SU-DHL-6 (cell line): ENCODE results near the gene TMEM221.

ENCODE experiments used
- EZH2phosphoT487 ChIP-seq: fragments of 200-600 bp; sonication (generic), shearing (Covaris generic); conservative IDR thresholded peaks from 2 replicates; pipeline ENCODE4 v1.6.1; 2018; ENCODE audit warnings: mild to moderate bottlenecking, antibody characterized with exemption, low read length, moderate library complexity, mixed read lengths
- TF ChIP-seq, protein P1 (sequence below): fragments of 200-600 bp; sonication (generic); IDR thresholded peaks from one replicate; pipeline ENCODE4 v1.5.1; 2017; ENCODE audit warnings: antibody characterized with exemption, mild to moderate bottlenecking, low read length, moderate library complexity; ENCODE audit not compliant: insufficient read depth, poor library complexity, severe bottlenecking

DNA sequence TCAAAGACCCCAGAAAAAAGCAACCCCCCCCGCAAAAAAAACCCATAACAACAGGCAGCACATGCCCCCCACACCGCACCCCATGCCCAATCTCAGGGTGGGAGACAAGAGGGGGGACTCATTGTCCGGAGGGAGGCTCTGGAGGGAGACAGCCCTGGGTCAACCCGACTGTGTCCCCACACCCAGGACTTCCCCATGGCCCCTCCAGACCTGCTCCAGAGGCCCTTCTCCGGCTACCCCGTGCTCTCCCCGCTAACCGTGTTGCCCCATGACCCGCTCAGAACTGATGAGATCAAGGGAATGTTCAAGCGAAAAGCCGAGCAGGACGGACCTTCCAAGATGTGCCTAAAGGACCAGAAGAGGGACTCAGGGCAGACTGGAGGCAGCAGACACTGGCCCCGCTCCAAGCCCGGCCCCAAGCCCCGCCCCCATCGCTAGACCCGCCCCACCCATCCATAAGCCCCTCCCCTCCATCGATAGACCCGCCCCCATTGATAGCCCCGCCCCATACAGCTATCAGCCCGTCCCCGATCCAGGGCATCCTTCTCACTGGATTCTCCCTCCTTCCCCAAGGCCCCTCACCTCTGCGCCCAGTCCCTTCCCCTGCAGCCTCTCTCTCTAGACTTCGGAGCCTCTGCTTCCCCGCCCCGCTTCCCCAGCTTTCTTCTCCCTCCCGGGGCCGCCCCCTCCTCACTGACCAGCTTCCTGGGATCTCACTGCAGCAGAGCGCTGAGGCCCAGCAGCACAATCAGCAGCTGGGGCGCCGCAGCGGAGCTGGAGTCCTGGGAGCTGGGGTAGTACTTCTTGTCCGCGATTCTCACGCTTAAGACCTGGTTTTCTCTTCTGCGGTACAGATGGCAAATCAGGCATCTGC, 45.2 kb downstream of the TMEM221 start:
- TF ChIP-seq, protein P1, sequence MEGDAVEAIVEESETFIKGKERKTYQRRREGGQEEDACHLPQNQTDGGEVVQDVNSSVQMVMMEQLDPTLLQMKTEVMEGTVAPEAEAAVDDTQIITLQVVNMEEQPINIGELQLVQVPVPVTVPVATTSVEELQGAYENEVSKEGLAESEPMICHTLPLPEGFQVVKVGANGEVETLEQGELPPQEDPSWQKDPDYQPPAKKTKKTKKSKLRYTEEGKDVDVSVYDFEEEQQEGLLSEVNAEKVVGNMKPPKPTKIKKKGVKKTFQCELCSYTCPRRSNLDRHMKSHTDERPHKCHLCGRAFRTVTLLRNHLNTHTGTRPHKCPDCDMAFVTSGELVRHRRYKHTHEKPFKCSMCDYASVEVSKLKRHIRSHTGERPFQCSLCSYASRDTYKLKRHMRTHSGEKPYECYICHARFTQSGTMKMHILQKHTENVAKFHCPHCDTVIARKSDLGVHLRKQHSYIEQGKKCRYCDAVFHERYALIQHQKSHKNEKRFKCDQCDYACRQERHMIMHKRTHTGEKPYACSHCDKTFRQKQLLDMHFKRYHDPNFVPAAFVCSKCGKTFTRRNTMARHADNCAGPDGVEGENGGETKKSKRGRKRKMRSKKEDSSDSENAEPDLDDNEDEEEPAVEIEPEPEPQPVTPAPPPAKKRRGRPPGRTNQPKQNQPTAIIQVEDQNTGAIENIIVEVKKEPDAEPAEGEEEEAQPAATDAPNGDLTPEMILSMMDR: no peak
- TF ChIP-seq EZH2phosphoT487: no peak
